ENCODE data around the gene TNFRSF1B. TPM values are rescaled to one million over a fixed set of nuclear protein-coding genes. Genes with fewer than 3 reads are reported as not detected.

Gene TNFRSF1B
- total RNA-seq, 1 experiment from 2014 or later, result 3.5 TPM

DNA sequence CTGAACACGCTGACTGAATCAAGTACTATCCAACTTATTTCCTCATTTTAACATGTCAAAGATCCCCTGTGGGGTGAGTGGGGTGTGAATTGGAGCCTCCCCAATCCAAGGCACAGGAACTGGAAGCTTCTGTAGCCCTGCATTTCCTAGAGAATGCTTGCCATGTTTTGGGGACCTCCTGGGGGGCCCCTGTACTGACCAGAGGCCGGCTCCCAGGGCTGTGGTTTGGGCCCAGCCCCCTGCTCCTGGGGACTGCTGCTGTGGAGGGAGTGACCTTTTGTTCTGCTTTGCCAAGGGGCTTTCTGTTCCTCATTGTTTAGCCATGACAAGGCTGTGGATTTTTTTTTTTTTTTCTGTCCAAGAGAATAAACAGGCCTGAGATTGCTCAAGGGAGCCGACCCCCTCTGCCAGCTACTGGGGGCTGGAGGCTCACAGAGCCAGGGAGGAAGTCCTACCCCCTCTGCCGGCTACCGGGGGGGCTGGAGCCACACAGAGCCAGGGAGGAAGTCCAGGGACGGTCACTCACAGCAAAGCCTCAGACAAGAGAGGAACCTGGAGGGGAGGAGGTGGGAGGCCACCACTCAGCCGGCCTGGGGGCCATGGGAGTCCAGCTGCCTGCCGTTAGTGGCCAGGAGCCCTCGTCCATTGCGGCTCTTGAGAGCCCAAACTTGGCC is 17.4 kb downstream of the TNFRSF1B start:
- H3K9me3 ChIP-seq, result no peaks in the 10 kb centered on the region
- intact Hi-C loops (cut with micrococcal nuclease; ENCODE audit: unreplicated experiment), result no loop called here
- H3K27me3 ChIP-seq (replicated peaks; ENCODE audit: control insufficient read depth, insufficient read depth, low read length), result no peaks in the 10 kb centered on the region
- no peaks in the 10 kb centered on the region for H3K9me3 Mint-ChIP-seq (ENCODE audit: unreplicated experiment)
- no peaks in the 10 kb centered on the region for H3K36me3 Mint-ChIP-seq (ENCODE audit: insufficient read depth, unreplicated experiment)
- no TSS peak for BruUV-seq (replicated peaks)
- no peaks in the 10 kb centered on the region for H3K36me3 ChIP-seq (ENCODE audit: control insufficient read depth, insufficient read depth, low read length)
- no peak overlapping the region for H3K27ac Mint-ChIP-seq (ENCODE audit: unreplicated experiment)
- H3K4me3 ChIP-seq (ENCODE audit: low read depth, low read length), result no peak overlapping the region
- DNase-seq, result no peak
- TF ChIP-seq, protein P1, sequence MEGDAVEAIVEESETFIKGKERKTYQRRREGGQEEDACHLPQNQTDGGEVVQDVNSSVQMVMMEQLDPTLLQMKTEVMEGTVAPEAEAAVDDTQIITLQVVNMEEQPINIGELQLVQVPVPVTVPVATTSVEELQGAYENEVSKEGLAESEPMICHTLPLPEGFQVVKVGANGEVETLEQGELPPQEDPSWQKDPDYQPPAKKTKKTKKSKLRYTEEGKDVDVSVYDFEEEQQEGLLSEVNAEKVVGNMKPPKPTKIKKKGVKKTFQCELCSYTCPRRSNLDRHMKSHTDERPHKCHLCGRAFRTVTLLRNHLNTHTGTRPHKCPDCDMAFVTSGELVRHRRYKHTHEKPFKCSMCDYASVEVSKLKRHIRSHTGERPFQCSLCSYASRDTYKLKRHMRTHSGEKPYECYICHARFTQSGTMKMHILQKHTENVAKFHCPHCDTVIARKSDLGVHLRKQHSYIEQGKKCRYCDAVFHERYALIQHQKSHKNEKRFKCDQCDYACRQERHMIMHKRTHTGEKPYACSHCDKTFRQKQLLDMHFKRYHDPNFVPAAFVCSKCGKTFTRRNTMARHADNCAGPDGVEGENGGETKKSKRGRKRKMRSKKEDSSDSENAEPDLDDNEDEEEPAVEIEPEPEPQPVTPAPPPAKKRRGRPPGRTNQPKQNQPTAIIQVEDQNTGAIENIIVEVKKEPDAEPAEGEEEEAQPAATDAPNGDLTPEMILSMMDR (IDR thresholded peaks at IDR 0.05; ENCODE audit: insufficient read depth in 1 of 2, low read depth in 1 of 2, low read length in 1 of 2, severe bottlenecking in 1 of 2, unreplicated experiment in 1 of 2), result no peak
- no peaks in the 10 kb centered on the region for H3K27me3 Mint-ChIP-seq (ENCODE audit: insufficient read depth, unreplicated experiment)
- H3K4me3 Mint-ChIP-seq (ENCODE audit: unreplicated experiment), result no peak overlapping the region
- ChIA-PET CTCF (no interaction called here), POLR2A (no interaction called here)
- H3K4me1 ChIP-seq, result no peaks in the 10 kb centered on the region
- H3K4me1 Mint-ChIP-seq (ENCODE audit: low read depth, unreplicated experiment), result peaks cover 13% of the 10 kb centered on the region

DNA sequence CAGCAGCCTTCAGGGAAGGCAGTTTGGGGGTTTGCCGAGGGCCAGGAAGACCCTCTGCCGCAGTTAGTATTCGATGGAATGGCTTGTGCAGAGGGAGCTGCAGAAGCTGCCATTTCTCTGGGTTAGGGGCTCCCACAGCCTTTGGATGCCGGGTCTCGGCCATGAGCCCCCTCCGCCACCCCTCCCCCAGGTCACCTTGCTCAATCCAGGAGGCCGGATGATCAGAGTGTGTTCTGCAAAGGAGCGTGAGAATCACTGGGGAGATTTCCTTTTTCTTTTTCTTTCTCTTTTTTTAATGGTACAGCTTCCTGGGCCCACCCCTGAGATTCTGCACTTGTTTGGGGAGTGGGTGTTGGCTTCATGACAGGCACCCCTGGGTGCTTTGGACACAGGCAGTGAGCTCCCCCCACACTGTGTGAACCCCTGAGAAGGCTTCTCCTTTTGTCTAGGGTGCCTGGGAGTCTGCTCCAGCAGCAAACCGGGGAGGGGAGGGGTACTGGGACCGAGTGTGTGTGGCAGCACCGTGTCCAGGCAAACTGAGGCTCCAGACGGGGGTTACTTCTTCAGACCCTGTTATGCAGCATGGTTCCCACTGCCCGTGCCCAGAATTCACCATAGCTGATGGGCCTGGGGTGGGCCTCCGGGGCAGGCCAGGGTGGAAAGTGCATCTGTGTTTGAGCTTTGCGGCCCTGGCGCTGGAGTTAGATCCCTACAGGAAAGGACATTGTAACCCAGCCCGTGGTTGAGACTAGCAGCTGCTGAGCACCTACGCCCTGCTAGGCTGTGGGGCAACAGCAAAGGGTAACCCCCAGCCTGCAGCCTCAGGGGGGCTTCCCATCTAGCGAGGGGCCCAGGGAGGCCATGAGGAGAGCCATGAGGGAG is 18.5 kb downstream of the TNFRSF1B start:
- no peak for DNase-seq
- no peak overlapping the region for H3K4me3 ChIP-seq (ENCODE audit: low read depth, low read length)
- intact Hi-C loops (cut with micrococcal nuclease; ENCODE audit: unreplicated experiment), result no loop called here
- Mint-ChIP-seq H3K4me3 (ENCODE audit: unreplicated experiment) (no peak overlapping the region), H3K27me3 (ENCODE audit: insufficient read depth, unreplicated experiment) (no peaks in the 10 kb centered on the region), H3K4me1 (ENCODE audit: low read depth, unreplicated experiment) (peaks cover 13% of the 10 kb centered on the region), H3K27ac (ENCODE audit: unreplicated experiment) (no peak overlapping the region), H3K36me3 (ENCODE audit: insufficient read depth, unreplicated experiment) (no peaks in the 10 kb centered on the region), H3K9me3 (ENCODE audit: unreplicated experiment) (no peaks in the 10 kb centered on the region)
- TF ChIP-seq, protein P1 (IDR thresholded peaks at IDR 0.05; ENCODE audit: insufficient read depth in 1 of 2, low read depth in 1 of 2, low read length in 1 of 2, severe bottlenecking in 1 of 2, unreplicated experiment in 1 of 2), result no peak
- no peaks in the 10 kb centered on the region for H3K27me3 ChIP-seq (replicated peaks; ENCODE audit: control insufficient read depth, insufficient read depth, low read length)
- H3K36me3 ChIP-seq (ENCODE audit: control insufficient read depth, insufficient read depth, low read length), result no peaks in the 10 kb centered on the region
- ChIA-PET CTCF (no interaction called here), POLR2A (no interaction called here)
- no TSS peak for BruUV-seq (replicated peaks)
- H3K4me1 ChIP-seq, result no peaks in the 10 kb centered on the region
- H3K9me3 ChIP-seq, result no peaks in the 10 kb centered on the region

DNA sequence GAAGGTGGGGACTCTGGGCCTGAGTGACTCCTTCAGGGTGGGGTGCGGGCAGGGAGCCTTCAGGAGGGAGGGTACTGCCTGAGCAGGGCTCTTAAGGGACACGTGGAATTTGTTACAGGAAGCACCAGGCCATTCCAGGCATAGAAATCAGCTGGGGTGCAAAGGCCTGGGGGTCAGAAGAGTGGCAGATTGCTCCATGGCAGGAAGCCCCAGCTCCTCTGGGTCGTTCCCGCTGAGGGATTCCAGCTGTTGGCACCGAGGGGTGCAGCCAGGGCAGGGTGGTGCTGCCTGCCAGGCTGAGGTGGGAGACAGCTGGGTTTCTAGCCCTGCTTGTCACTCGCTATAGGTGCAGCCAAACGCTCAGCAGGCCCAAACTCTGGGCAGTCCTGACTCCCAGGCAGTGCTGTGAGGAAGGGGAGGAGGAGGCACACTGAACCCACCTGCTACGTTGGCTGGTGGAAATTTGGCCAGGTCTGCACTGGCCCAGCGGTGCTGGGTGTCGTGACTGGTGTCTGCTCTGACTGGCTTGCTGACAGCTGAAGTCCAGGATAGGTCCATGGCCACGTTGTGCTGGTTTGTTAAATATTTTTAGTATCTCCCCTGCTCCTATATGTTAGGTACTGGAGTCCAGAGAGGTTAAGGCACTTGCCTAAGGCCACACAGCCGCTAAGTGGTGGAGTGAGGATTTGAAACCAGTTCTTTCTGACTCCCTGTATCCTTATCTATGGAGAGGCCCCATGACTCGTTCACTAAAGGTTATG is 19.3 kb downstream of the TNFRSF1B start:
- H3K9me3 ChIP-seq, result no peaks in the 10 kb centered on the region
- intact Hi-C loops (cut with micrococcal nuclease; ENCODE audit: unreplicated experiment), result no loop called here
- Mint-ChIP-seq H3K4me1 (ENCODE audit: low read depth, unreplicated experiment) (peaks cover 13% of the 10 kb centered on the region), H3K9me3 (ENCODE audit: unreplicated experiment) (no peaks in the 10 kb centered on the region), H3K27me3 (ENCODE audit: insufficient read depth, unreplicated experiment) (no peaks in the 10 kb centered on the region), H3K4me3 (ENCODE audit: unreplicated experiment) (no peak overlapping the region), H3K36me3 (ENCODE audit: insufficient read depth, unreplicated experiment) (no peaks in the 10 kb centered on the region), H3K27ac (ENCODE audit: unreplicated experiment) (no peak overlapping the region)
- TF ChIP-seq, protein P1 (IDR thresholded peaks at IDR 0.05; ENCODE audit: insufficient read depth in 1 of 2, low read depth in 1 of 2, low read length in 1 of 2, severe bottlenecking in 1 of 2, unreplicated experiment in 1 of 2), result no peak
- no peaks in the 10 kb centered on the region for H3K27me3 ChIP-seq (replicated peaks; ENCODE audit: control insufficient read depth, insufficient read depth, low read length)
- CTCF ChIA-PET, result no interaction called here
- H3K4me3 ChIP-seq (ENCODE audit: low read depth, low read length), result no peak overlapping the region
- H3K36me3 ChIP-seq (ENCODE audit: control insufficient read depth, insufficient read depth, low read length), result no peaks in the 10 kb centered on the region
- POLR2A ChIA-PET, result no interaction called here
- H3K4me1 ChIP-seq, result no peaks in the 10 kb centered on the region
- BruUV-seq (replicated peaks), result no TSS peak
- DNase-seq, result no peak

Data from Caco-2 (cell line).